MG63 (cell line): ENCODE measurements around the gene PRDM15. TPM values are rescaled to one million over a fixed set of nuclear protein-coding genes. Genes with fewer than 3 reads are reported as not detected.

Experiments
- DNase-seq: peaks from one replicate; pipeline ENCODE4 v3.0.0-alpha.2; 2020
- H3K27me3 ChIP-seq: fragments of 250-450 bp; sonication (Bioruptor Pico); 2 replicates; pipeline ENCODE4 v1.5.1; 2020; ENCODE audit warnings: mild to moderate bottlenecking, moderate library complexity
- H3K36me3 ChIP-seq: fragments of 250-450 bp; sonication (Bioruptor Pico); 2 replicates; pipeline ENCODE4 v1.5.1; 2020; ENCODE audit warnings: mild to moderate bottlenecking, moderate library complexity
- H3K4me3 ChIP-seq: fragments of 250-450 bp; sonication (Bioruptor Pico); 2 replicates; pipeline ENCODE4 v1.5.1; 2020; ENCODE audit warnings: mild to moderate bottlenecking, moderate library complexity
- H3K9me3 ChIP-seq: fragments of 250-450 bp; sonication (Bioruptor Pico); 2 replicates; pipeline ENCODE4 v1.5.1; 2020; ENCODE audit warnings: mild to moderate bottlenecking, moderate library complexity
- total RNA-seq: library from RNA; depleted of rRNA; stranded (reverse); fragments of >200 nt; shearing (Covaris generic); gene quantifications from 2 replicates; pipeline ENCODE4 v1.2.3, GENCODE V29; 2014; ENCODE audit warnings: low replicate concordance

The PRDM15 gene
- total RNA-seq, 1 experiment from 2014 or later: 7.8 TPM

DNA sequence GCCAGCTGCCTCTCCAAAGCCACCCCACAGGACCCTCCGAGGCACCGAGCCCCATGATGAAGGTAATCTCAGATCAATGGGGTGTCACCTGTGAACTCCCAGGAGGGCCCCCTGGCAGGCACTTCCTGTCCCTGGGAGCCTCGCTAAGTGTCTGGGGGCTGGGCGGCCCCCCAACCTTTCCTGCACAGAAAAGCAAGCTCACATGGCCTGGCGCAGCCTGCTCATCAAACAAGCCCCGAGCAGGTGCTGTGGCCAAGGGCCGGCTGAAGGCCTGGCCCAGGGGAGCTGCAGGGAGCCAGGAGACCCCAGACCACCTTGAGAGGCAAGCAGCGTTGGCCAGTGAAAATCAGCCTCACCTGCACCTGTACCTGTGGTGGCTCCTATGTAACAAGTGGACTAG is 115.1 kb downstream of the PRDM15 start:
- no peaks in the 10 kb centered on the region for H3K9me3 ChIP-seq
- no peaks in the 10 kb centered on the region for H3K36me3 ChIP-seq
- H3K4me3 ChIP-seq: no peak overlapping the region
- H3K27me3 ChIP-seq: peaks cover 5% of the 10 kb centered on the region
- no peak for DNase-seq

DNA sequence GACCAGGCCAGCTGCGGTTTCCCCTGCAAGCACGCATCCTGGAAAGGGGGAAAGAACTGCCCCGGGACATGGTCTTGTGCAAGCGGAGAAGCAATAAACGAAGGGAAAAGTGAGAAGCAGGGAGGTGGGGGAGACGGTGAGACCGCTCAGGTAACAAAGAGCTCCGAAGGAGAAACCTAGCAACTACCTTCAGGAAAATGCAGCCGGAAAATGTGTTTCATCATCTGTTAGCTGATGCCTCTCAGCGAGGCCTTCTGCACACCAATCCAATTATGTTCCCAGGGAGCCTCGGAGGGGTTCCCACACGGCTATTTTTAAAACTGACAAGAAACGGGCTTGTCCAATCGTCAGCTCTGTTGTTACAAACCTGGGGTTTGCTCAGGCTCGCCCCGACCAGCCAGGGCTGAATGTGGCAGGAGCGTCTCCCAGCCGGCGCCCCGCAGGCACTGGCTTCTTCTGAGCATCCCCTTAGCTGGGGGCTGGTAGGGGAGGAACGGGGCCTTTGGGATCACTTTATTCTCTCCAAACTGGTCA is 115.7 kb downstream of the PRDM15 start:
- H3K4me3 ChIP-seq: no peak overlapping the region
- H3K27me3 ChIP-seq: peaks cover 5% of the 10 kb centered on the region
- DNase-seq: no peak
- no peaks in the 10 kb centered on the region for H3K9me3 ChIP-seq
- no peaks in the 10 kb centered on the region for H3K36me3 ChIP-seq

DNA sequence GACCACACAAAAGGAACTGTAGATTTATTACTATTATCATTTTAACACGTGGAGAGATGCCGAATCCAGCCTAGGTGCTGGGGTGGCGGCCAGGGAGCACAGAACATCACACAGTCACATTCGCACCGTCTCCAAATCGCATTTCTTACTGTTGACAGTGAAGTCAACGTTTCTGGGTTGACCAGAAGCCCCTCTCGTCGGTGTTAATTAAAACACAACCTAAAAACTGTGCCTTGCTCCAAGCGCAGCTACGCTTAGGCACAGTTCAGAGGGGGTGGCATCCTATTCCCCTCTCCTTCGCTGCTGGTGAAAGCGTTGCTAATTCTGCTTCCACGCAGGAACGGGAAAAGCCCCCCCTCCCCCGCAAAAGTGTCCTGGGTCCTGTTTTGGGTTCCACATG is 116.4 kb downstream of the PRDM15 start:
- no peak for DNase-seq
- peaks cover 5% of the 10 kb centered on the region for H3K27me3 ChIP-seq
- H3K4me3 ChIP-seq: no peak overlapping the region
- H3K9me3 ChIP-seq: no peaks in the 10 kb centered on the region
- H3K36me3 ChIP-seq: no peaks in the 10 kb centered on the region

DNA sequence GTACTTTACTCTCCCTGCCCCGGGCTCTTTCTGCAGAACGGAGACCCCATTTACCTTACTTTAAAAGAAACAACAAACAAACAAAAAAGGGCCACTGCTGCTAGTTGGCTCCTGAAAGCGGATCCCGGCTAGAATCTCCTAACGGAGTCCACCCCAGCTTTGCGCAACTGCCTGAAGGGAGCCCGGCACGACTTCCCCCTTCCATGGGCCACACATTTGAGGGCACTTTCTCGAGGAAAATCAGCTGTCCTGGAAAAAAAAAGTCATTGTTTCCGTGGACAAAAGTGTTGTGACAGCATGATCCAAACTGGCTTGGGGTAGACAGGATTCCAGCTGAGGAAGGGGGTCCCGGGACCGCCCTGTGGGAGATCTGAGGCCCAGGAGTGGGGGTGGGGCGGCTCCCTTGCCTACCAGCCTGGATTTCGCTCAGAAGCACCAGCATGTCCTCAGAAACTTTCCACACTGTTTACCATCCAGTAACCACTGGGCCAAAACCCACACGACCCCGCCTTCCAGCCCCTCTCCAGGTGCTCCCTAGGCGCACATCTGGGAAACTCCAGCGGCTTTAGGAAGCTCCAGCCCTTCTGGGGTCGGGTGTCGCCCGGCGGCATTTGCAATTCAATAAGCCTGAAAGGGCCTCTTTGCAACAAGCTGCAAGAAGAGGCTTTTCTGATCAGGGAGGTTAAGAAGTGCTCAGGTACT is 117.1 kb downstream of the PRDM15 start:
- H3K27me3 ChIP-seq: peaks cover 2% of the 10 kb centered on the region; the same call in 1 of the 2 replicates
- DNase-seq: no peak
- no peaks in the 10 kb centered on the region for H3K36me3 ChIP-seq
- H3K9me3 ChIP-seq: no peaks in the 10 kb centered on the region
- no peak overlapping the region for H3K4me3 ChIP-seq

DNA sequence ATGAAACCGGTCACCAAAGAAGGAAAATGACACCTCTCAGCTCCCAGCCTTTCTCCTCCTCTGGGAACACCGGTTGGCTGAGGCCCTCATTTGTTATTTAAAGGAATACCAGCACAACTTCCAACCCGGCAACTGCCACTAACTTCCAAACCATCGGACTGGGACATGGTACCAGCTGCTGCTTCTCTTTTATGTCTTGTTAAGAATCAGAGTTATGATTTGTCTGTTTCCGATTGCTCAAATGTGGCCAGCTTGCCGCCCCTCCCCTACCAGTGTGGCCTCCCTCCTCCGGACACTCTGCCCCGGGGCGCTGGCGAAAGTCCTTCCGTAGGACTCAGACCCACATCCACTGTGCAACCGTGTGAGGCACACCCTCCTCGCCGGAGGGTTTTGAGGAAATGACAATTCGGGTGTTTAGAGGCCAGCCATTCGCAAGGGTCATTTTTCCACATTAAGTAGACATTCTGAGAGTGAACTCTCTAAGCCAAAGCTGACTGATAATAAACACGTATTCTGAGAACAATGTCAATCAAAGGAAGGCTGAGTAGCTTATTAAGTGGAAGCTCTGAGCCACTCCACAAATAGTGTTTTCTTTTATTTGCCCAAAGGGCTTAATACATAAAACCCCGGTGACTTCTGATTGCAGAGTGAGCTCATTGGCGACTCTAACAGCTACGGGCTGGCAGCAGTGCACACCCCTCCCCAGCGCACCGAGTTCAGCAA is 117.8 kb downstream of the PRDM15 start:
- H3K4me3 ChIP-seq: no peak overlapping the region
- DNase-seq: no peak
- H3K9me3 ChIP-seq: no peaks in the 10 kb centered on the region
- no peaks in the 10 kb centered on the region for H3K36me3 ChIP-seq
- H3K27me3 ChIP-seq: no peaks in the 10 kb centered on the region

DNA sequence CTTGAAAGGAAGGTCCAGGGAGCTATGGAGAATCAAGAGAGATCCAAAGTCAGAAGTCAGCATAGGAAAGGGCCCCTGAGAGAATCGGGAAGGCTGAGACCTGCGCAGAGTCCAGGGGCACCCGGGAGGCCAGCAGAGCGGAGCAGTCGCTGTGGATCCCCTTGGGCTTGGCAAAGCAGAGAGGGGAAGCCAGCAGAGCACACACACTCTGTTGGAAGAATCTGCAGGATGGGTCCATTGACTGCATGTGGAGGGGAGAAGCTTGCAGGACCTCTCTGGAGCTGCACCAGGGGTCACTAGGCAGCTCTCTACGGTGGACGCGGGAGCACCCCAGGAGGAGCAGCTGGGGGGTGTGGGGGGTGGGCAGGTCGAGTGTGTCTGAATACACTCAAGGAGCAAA is 118.7 kb downstream of the PRDM15 start:
- Histone ChIP-seq H3K9me3 (no peaks in the 10 kb centered on the region), H3K36me3 (no peaks in the 10 kb centered on the region), H3K27me3 (no peaks in the 10 kb centered on the region), H3K4me3 (no peak overlapping the region)
- DNase-seq: no peak

DNA sequence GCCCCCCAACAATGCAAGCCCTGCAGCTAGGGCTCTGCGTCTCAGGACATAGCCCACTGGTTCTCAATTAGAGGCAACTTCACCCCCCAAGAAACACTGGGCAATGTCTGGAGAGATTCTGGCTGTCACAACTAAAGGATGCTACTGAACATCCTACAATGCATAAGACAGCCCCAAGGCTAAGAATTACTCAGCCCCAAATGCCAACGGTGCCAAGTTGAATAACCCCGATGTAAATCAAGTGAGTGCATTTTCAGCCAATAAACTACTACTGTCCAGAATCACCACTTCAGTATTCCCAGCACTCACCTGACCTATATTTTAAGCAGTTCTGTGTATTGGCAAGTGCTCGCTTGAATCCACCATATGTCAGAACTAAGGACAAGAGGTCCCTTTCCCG is 119.2 kb downstream of the PRDM15 start:
- no peak overlapping the region for H3K4me3 ChIP-seq
- no peaks in the 10 kb centered on the region for H3K9me3 ChIP-seq
- DNase-seq: no peak
- no peaks in the 10 kb centered on the region for H3K27me3 ChIP-seq
- no peaks in the 10 kb centered on the region for H3K36me3 ChIP-seq

DNA sequence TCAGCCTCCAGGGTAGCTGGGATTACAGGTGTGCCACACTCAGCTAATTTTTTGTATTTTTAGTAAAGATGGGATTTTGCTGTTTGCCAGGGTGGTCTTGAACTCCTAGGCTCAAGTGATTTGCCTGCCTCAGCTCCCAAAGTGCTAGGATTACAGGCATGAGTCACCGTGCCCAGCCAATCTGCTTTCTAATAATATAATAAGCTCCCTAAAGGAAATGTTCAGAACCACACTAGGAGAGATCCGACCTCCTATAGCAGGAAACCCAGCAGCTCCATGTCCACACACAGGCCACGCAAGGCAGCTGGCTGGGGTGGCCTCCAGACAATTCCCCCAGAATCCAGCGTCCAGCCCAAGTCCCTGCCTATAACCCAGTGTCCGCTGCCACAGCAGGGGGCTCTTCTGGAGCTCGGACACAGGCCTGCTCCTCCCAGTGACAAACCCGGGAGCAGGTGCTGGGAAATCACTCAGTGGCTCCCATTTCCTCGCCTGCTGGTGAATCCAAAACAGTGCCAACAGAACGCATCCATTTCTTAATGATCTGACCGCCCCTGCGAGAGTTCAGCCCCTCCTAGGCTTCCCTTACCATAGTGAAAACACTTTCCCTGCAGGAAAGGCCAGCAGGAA is 119.8 kb downstream of the PRDM15 start:
- Histone ChIP-seq H3K9me3 (no peaks in the 10 kb centered on the region), H3K27me3 (no peaks in the 10 kb centered on the region), H3K4me3 (no peak overlapping the region), H3K36me3 (no peaks in the 10 kb centered on the region)
- DNase-seq: no peak

DNA sequence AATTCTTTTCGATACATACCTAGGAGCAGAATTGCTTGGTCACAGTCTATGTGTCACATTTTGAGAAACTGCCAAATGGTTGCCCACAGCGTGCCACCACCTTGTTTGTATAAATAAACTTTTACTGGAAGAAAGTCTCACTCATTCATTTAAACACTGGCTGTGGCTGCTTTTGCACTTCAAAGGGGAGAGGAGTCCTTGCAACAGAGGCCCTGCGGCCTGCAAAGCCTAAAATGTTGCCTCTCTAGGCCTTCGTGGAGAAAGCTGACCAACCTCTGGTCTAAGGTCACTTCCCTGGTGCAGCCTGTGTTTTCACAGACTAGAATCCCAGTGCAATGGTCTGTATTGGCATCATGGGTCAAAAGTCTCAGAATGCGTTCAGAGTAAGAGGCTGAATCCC is 120.6 kb downstream of the PRDM15 start:
- H3K36me3 ChIP-seq: no peaks in the 10 kb centered on the region
- DNase-seq: peak; percentile 54

DNA sequence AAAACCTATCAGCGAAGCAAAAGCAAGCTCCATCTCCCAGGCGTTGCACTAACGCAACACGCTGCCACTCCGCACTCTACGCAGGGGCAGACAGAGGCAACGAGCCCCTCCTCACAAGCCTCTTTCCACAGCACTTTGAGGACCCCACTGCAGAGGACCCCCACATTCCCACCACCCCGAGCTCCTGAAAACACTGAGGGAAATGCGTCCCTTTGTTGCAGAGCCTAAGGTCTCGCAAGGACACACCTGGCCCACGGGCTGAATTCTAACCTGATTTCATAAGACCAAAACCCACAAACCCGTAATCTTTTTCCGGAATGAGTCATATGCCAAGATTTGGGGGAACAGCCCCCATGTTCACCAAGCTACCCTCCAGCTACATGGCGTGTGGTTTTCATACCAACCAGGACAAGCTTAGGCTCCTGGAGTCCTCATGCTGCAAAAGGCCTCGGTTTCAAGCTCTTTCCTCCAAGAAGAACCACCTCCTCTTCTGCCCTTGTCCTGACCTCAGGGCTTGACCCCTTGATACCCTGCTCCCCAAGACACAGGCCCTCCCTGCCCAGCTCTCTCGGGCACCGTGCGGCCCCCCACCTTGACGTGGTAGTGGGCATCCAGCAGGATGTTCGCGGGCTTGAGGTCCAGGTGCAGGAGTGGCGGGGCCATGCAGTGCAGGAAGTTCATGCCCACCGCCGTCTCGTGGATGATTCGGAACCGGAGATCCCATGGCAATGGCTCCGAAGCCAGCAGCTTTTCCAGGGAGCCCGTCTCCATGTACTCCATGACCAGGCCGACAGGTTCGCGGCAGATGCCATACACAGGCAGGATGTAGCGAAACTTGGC is 123.0 kb downstream of the PRDM15 start:
- Histone ChIP-seq H3K36me3 (no peaks in the 10 kb centered on the region), H3K9me3 (no peaks in the 10 kb centered on the region), H3K27me3 (no peaks in the 10 kb centered on the region), H3K4me3 (no peak overlapping the region)
- no peak for DNase-seq

More for the DNA sequence above, 120.6 kb downstream of the PRDM15 start:
- no peak overlapping the region for H3K4me3 ChIP-seq
- no peaks in the 10 kb centered on the region for H3K9me3 ChIP-seq
- H3K27me3 ChIP-seq: no peaks in the 10 kb centered on the region

DNA sequence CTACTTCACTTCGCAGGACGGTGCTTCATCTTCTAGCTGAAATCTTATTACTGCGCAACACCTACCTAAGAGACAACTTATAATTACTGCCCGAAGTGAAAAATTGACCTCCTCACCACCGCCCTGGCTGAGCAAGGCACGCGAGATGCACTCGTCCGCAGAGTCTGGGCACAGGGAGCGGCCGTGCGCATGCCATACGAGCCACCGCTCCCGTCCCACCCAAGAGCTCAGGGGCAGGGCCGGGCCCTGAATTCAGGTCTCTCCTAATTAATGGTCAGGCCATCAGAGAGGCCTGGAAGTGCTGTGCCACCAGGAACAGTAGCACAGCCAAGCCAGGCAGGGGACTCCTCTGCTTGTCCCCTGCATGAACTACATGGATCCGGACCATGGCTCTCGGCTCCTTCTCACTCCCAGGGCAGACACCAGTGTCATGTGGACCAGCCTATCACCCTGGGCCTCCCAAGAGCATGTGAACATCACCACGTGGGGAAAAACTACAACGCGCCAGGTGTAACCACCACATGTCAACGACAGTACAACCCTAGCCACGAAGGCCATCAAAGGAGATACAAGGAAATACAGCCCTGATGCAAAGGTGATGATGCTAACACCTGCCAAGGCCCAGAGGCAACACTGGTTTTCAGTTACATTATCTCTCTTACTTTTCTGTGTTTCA is 123.7 kb downstream of the PRDM15 start:
- Histone ChIP-seq H3K27me3 (no peaks in the 10 kb centered on the region), H3K4me3 (no peak overlapping the region), H3K36me3 (no peaks in the 10 kb centered on the region), H3K9me3 (no peaks in the 10 kb centered on the region)
- no peak for DNase-seq

DNA sequence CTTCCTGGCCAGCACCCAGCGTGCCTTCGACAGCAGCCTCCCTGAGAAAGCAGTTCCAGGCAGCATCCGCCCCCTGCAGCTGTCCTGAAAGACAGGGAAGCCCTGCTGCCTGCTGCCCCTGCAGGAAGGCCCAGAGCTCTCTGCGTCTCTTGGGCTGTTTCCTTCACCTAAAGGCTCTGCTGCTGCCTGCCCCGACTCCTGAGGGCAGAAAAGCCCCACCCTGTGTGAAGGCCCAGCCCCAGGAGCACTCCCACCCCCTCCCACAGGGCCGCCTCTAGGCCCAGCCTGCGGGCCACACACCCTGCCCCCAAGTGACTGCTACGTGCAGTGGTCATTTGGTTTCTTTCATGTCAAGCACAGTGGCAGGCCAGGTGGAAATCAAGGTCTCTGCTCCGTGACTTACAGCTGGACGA is 124.7 kb downstream of the PRDM15 start:
- no peaks in the 10 kb centered on the region for H3K36me3 ChIP-seq
- DNase-seq: no peak
- no peak overlapping the region for H3K4me3 ChIP-seq
- no peaks in the 10 kb centered on the region for H3K9me3 ChIP-seq
- H3K27me3 ChIP-seq: no peaks in the 10 kb centered on the region

DNA sequence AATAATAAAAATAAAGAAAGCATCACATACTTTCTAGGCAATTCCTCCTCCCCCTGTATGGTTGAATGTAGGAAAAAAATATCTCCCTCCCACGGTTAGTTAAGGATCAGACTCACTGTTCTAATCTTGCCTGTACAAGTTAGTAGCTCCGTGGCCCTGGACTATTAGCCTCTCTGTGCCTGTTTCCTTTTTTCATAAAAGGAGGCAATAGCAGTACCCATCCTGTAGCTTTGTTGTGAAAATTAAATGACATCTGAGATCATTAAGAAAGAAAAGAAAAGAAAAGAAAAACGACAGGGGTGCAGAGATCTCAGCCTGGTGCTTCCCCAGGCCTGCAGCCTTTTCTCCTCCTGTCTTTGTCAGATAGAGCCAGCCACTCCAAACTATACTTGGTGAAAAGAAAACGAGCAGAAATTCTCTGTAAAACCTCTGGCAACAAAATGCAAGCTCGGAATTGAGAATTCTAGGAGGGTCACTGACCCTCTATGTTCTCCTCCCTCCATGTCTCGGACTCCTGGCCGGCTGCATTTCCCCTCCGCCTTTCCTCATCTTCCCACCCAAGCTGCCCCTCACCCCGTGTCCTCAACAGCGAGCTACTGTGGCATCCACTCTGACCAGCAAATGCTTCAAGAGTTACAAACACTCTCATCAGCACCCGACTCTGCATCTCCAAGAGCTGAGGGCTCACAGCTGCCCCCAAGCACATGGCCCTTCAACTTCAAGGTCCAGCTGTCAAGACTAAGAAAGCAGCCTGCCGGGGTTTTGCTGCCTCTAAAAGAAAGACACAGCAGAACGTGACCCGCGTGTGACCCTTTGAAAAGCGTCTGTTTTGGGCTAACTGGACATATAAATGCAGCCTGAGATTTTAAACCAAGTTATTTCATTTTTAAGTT is 125.9 kb downstream of the PRDM15 start:
- no peak for DNase-seq
- no peaks in the 10 kb centered on the region for H3K9me3 ChIP-seq
- no peaks in the 10 kb centered on the region for H3K27me3 ChIP-seq
- no peak overlapping the region for H3K4me3 ChIP-seq
- H3K36me3 ChIP-seq: no peaks in the 10 kb centered on the region

DNA sequence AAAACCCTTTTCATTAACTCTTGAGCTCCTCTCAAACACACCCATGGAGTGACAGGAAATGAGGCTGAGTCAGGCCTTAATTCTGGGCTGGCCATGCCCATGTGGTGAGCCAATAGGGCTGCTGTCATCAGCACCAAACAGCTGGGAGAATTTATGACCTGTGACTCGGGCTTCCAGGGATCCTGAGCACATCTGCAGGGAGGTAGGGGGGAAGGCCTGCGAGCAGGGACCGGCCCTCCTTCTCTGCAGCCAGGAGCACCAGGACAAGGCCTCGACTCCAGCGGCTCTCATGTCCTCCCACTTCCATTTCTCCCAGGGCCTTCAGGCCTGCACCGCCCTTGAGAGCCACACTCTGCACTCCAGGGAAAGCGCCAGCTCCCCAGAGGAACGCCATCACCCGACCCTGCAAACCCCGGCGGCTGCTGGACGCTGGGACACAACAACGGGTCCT is 126.9 kb downstream of the PRDM15 start:
- no peaks in the 10 kb centered on the region for H3K36me3 ChIP-seq
- H3K4me3 ChIP-seq: no peak overlapping the region
- no peaks in the 10 kb centered on the region for H3K9me3 ChIP-seq
- DNase-seq: peak; percentile 89
- H3K27me3 ChIP-seq: no peaks in the 10 kb centered on the region

DNA sequence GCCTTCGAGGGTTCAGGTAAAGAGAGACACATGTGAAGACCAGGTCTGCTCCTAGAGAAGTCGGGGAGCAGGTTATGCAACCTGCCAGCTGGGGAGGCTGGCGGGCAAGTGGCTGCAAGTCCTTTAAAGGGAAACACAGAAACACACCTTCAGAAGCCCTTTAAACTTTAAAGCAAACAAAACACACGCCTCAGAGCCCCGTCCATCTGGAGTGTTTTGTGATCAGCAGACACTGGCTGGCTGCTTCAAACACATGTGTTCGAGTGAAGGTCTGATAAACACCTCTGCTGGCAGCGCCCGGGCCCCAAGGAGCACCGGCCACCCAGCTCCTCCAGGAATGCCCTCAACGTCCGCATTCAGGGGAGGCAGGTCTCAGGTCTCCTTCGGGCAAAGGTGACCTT is 127.5 kb downstream of the PRDM15 start:
- Histone ChIP-seq H3K27me3 (no peaks in the 10 kb centered on the region), H3K4me3 (no peak overlapping the region), H3K36me3 (no peaks in the 10 kb centered on the region), H3K9me3 (no peaks in the 10 kb centered on the region)
- no peak for DNase-seq
